ENCODE results near the gene SAAL1. TPM values are rescaled to one million over a fixed set of nuclear protein-coding genes. Genes with fewer than 3 reads are reported as not detected.

SAAL1 gene
- total and polyA plus RNA-seq, 9 of the 15 experiments (the other 6 are each of a cell fraction or from before 2014, with no cell fraction given) = 38.9 to 77.5 (median 56.4) TPM

DNA sequence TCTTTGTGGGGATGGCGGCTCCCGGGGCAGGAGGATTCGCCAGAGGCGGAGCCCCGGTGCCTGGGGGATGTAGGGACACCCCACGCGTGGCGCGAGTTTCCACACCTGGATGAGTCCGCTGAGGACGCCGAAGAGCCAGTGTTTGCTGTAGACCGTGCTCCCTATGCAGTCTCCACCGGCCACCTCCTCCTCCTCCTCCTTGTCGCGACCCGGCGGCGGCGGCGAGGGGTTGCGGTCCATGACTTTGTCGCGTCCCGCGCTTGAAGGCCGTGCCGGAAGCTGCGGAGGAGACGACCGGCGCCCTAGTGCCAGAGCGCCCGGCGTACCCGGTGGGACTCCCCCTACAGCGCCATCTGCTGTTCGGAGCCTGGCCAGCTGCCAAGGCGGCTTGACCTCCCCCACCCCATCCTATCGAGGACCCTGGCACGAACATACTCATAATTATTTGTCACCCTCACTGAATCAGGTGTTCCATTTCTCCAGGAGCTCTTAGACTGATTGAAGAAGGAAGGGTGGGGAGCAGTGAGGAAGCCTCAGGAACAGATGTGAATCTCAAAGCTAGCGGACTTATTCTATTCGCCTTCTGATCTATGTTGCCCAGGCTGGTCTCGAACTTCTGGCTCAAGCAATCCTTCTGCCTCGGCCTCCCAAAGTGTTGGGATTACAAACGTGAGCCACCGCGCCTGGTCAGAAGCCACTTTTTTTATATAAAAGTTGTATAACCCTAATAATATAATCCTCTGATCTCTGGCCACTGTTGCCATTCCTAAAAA, at the start of gene SAAL1 (continued):
- TF ChIP-seq, protein P1, sequence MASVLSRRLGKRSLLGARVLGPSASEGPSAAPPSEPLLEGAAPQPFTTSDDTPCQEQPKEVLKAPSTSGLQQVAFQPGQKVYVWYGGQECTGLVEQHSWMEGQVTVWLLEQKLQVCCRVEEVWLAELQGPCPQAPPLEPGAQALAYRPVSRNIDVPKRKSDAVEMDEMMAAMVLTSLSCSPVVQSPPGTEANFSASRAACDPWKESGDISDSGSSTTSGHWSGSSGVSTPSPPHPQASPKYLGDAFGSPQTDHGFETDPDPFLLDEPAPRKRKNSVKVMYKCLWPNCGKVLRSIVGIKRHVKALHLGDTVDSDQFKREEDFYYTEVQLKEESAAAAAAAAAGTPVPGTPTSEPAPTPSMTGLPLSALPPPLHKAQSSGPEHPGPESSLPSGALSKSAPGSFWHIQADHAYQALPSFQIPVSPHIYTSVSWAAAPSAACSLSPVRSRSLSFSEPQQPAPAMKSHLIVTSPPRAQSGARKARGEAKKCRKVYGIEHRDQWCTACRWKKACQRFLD (CRISPR knock-in tag; IDR thresholded peaks at IDR 0.05) = peak; percentile 62; the same call in 1 of the 2 replicates
- no peak for TF ChIP-seq TCFL5 (CRISPR knock-in tag; conservative IDR thresholded peaks at IDR 0.05)
- TF ChIP-seq GTF2E2 (tag; IDR thresholded peaks at IDR 0.05) = no peak
- TF ChIP-seq BRF1 (IDR thresholded peaks at IDR 0.05; ENCODE audit: borderline replicate concordance, extremely low read depth, insufficient read length) = no peak
- TF ChIP-seq, protein P2, sequence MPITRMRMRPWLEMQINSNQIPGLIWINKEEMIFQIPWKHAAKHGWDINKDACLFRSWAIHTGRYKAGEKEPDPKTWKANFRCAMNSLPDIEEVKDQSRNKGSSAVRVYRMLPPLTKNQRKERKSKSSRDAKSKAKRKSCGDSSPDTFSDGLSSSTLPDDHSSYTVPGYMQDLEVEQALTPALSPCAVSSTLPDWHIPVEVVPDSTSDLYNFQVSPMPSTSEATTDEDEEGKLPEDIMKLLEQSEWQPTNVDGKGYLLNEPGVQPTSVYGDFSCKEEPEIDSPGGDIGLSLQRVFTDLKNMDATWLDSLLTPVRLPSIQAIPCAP (CRISPR knock-in tag; IDR thresholded peaks at IDR 0.05; ENCODE audit: borderline replicate concordance) = no peak
- TF ChIP-seq POLR2AphosphoS5 (IDR thresholded peaks at IDR 0.05; ENCODE audit: control insufficient read depth, insufficient read depth, low read depth, low read length) = peak; percentile 83; the same call in 1 of the 2 replicates
- TF ChIP-seq, protein P3, sequence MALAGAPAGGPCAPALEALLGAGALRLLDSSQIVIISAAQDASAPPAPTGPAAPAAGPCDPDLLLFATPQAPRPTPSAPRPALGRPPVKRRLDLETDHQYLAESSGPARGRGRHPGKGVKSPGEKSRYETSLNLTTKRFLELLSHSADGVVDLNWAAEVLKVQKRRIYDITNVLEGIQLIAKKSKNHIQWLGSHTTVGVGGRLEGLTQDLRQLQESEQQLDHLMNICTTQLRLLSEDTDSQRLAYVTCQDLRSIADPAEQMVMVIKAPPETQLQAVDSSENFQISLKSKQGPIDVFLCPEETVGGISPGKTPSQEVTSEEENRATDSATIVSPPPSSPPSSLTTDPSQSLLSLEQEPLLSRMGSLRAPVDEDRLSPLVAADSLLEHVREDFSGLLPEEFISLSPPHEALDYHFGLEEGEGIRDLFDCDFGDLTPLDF (CRISPR knock-in tag; IDR thresholded peaks at IDR 0.05) = no peak
- TF ChIP-seq, protein P4, sequence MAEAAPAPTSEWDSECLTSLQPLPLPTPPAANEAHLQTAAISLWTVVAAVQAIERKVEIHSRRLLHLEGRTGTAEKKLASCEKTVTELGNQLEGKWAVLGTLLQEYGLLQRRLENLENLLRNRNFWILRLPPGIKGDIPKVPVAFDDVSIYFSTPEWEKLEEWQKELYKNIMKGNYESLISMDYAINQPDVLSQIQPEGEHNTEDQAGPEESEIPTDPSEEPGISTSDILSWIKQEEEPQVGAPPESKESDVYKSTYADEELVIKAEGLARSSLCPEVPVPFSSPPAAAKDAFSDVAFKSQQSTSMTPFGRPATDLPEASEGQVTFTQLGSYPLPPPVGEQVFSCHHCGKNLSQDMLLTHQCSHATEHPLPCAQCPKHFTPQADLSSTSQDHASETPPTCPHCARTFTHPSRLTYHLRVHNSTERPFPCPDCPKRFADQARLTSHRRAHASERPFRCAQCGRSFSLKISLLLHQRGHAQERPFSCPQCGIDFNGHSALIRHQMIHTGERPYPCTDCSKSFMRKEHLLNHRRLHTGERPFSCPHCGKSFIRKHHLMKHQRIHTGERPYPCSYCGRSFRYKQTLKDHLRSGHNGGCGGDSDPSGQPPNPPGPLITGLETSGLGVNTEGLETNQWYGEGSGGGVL (CRISPR knock-in tag; IDR thresholded peaks at IDR 0.05) = no peak
